Measurements from ENCODE around the gene PCCA.
"Not testable (repeated sequence)": the region's sequence is repeated elsewhere in the genome, so short reads cannot be mapped to it uniquely, and the experiment has no call there.

Gene PCCA

GRCh38 chr13:100098445-100099116 lies 9.7 kb downstream of the PCCA start:
- no peak for DNase-seq

GRCh38 chr13:100099117-100099445 lies 10.2 kb downstream of the PCCA start:
- not testable (repeated sequence) for DNase-seq

- no peak for DNase-seq
Measured at GRCh38 chr13:100100115-100100879, 11.4 kb downstream of the PCCA start.

GRCh38 chr13:100102042-100102441 lies 13.1 kb downstream of the PCCA start:
- no peak for DNase-seq

- DNase-seq = no peak
Measured at GRCh38 chr13:100106005-100106404, 17.1 kb downstream of the PCCA start.

- DNase-seq = no peak
Measured at GRCh38 chr13:100106705-100107104, 17.8 kb downstream of the PCCA start.

- no peak for DNase-seq
Measured at GRCh38 chr13:100108913-100109507, 20.1 kb downstream of the PCCA start.

GRCh38 chr13:100110269-100110668 lies 21.4 kb downstream of the PCCA start:
- no peak for DNase-seq

- no peak for DNase-seq
Measured at GRCh38 chr13:100112186-100112838, 23.4 kb downstream of the PCCA start.

GRCh38 chr13:100115693-100116254 lies 26.9 kb downstream of the PCCA start:
- DNase-seq = no peak

GRCh38 chr13:100124265-100124664 lies 35.4 kb downstream of the PCCA start:
- no peak for DNase-seq

GRCh38 chr13:100125946-100126345 lies 37.1 kb downstream of the PCCA start:
- no peak for DNase-seq

GRCh38 chr13:100128373-100128772 lies 39.5 kb downstream of the PCCA start:
- no peak for DNase-seq

- DNase-seq = no peak
Measured at GRCh38 chr13:100128838-100129237, 39.9 kb downstream of the PCCA start.

GRCh38 chr13:100129605-100130004 lies 40.7 kb downstream of the PCCA start:
- no peak for DNase-seq

- DNase-seq = no peak
Measured at GRCh38 chr13:100130092-100130491, 41.2 kb downstream of the PCCA start.

GRCh38 chr13:100130930-100131511 lies 42.1 kb downstream of the PCCA start:
- DNase-seq = no peak

GRCh38 chr13:100131863-100132574 lies 43.1 kb downstream of the PCCA start:
- DNase-seq = no peak

- no peak for DNase-seq
Measured at GRCh38 chr13:100138859-100139491, 50.1 kb downstream of the PCCA start.

GRCh38 chr13:100139817-100140216 lies 50.9 kb downstream of the PCCA start:
- DNase-seq = no peak

GRCh38 chr13:100140441-100140840 lies 51.5 kb downstream of the PCCA start:
- no peak for DNase-seq

- DNase-seq = not testable (repeated sequence)
Measured at GRCh38 chr13:100141461-100141961, 52.6 kb downstream of the PCCA start.

All from DMS79 treated with DMSO at 0.1 percent for 48 hours (cell line).